SU-DHL-6 (cell line): ENCODE data around the gene DGKB.

ENCODE experiments used
- EZH2phosphoT487 ChIP-seq: fragments of 200-600 bp; sonication (generic), shearing (Covaris generic); conservative IDR thresholded peaks from 2 replicates; pipeline ENCODE4 v1.6.1; 2018; ENCODE audit warnings: mild to moderate bottlenecking, antibody characterized with exemption, low read length, moderate library complexity, mixed read lengths
- TF ChIP-seq, protein P1 (sequence below): fragments of 200-600 bp; sonication (generic); IDR thresholded peaks from one replicate; pipeline ENCODE4 v1.5.1; 2017; ENCODE audit warnings: antibody characterized with exemption, mild to moderate bottlenecking, low read length, moderate library complexity; ENCODE audit not compliant: insufficient read depth, poor library complexity, severe bottlenecking

- TF ChIP-seq, protein P1, sequence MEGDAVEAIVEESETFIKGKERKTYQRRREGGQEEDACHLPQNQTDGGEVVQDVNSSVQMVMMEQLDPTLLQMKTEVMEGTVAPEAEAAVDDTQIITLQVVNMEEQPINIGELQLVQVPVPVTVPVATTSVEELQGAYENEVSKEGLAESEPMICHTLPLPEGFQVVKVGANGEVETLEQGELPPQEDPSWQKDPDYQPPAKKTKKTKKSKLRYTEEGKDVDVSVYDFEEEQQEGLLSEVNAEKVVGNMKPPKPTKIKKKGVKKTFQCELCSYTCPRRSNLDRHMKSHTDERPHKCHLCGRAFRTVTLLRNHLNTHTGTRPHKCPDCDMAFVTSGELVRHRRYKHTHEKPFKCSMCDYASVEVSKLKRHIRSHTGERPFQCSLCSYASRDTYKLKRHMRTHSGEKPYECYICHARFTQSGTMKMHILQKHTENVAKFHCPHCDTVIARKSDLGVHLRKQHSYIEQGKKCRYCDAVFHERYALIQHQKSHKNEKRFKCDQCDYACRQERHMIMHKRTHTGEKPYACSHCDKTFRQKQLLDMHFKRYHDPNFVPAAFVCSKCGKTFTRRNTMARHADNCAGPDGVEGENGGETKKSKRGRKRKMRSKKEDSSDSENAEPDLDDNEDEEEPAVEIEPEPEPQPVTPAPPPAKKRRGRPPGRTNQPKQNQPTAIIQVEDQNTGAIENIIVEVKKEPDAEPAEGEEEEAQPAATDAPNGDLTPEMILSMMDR: no peak
- no peak for TF ChIP-seq EZH2phosphoT487
Measured at GRCh38 chr7:14380881-14381280, 521.7 kb downstream of the DGKB start.
